NCI-H1417 treated with DMSO at 0.1 percent for 48 hours (cell line): ENCODE data around the gene ZBED2.

Experiments
- DNase-seq: peaks from one replicate; lab custom pipeline; 2025; lab: John Stamatoyannopoulos, UW

Gene ZBED2

DNA sequence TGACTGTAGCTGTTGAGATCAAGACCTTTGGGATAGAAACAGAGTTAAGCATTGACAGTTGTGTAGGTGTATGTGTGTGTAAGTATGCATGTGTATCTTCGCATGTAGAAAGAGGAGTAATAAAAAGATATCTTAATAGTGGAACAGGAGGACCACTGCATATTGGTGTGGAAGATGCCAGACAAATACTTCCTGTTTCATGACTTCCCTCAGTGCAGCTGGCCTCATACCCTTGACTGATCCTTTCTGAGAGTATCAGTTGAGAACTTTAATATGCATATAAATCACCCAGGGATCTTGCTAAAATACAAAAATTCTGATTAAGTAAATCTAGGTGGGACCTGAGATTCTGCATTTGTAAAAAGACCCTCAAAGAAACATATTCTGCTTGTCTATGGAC, 8.5 kb upstream of the ZBED2 start:
- no peak for DNase-seq

DNA sequence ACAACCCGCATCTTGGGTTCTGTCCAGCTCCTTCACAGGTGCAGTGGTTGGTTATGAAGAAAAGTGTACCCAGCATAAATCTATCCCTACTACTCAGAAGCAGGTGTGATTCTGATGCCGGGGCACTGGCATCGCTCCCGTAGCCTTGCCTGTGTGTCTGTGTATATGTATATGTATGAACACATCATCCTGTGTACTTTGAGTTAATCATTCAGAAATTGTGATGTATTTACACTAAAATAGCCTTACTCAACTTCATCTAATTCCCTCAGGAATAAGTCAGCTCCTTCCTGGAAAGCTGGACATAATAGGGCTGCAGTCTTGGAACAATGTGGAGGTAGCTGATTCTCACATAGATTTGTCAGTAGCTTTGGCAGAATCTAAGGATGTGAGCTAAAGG, 6.7 kb upstream of the ZBED2 start:
- no peak for DNase-seq

DNA sequence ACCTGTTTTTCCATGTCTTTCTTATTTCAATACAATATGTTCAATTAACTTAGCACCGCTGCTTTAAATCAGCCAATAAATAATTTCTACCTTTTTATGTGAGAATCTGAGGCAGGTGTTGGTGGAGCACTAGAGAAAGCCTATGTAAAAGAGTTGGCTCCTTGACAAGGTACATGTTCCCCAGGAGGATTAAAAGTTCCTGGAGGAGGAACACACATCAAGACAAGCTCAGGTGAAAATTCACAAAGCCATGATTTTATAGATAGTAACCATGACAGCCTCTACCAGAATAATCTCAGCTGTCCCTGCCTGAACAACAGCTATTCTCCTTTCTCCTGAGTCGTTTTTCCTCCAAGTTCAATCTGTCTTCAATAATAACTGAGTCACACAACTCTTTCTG, 3.4 kb upstream of the ZBED2 start:
- DNase-seq: no peak

DNA sequence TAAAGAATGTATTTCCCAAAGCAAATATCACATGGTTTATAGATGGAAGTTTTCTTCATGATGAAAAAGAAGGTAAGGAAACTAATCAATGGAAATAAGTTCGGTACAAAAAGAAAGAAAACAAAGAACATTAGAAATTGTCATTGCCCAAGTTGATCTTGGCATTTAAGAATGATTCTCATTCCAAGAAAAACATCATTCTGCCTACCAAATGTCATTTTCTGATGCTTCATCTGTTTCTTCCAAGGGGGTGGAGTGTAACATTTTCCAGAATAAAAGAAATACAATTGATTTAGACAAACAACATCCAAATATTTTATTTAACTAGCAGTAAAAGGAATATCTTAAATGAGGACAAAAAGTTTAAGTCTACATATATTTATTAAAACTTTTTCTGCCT, 3.0 kb upstream of the ZBED2 start:
- DNase-seq: no peak

DNA sequence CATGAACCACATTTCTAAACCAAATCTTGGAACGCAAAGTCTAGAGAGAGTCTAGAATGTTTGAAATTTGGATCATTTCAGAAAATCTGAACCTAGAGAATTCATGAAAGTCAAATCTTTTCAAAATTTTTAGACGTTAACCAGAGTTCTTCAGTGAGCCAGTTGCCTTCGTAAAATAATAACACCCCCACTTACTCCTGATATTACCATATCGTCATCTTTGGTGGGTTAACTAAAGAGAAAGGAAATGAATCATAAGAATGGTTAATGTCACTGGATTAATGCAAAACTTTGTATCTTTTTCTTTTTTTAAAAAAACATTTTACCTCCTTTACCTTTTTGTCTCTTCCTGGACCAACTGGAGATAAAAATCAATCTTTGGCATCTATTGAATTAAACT, 1.2 kb upstream of the ZBED2 start:
- DNase-seq: no peak

DNA sequence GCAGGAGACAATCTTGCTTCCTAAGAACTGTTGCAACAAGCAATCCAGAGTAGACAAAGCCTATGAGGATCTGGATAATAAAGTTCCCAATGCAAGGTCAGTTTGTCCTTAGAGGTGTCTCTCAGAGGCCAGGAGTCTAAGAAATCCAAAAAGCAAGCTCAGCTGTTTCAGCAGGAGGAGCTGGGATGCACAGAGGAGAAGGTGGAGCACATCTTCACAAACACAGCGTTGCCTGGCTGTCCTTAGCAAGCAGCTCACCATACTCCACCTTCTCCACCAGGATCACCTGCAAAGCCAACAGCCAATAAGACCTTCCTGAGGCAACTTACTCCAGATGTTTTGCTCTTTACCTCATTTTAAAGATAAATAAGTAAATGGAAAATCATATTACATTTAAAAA, 365 bp downstream of the ZBED2 start:
- no peak for DNase-seq

DNA sequence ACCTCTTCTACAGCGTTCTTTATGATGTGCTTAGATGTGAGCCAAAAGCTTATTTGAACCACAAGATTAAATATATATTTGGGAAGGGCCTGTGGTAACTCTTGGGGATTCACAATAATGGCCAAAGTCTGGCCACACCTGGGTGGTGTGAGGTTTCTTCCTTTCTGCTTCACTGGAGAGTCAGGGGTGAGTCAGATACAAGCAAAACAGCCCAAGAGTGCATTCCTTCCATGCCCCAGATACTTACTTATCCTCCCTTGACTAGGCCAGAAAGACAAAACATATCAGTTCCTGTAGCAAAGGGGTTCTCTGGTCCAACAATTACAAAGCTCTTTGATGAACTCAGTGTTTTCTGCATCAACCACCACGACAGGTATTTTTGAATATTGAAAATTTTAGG, 941 bp downstream of the ZBED2 start:
- no peak for DNase-seq

DNA sequence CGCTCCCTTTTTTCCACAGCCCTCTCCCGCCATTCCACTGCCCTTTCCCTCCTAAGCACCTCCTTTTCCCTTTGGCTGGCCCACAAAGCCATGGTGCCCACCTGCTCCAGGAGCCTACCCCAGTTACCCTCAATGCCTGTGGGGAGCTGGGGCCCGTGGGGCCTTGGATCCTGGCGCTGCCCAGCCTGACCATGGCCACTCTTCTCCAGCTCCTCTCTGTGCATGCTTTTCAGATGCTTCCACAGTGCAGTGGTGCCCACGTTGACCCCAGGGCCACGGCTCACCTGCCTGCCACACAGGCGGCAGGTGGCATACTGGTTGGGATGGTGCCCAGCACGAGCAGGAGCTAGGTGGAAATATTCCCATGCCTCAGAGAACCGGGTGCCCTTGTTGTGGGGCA, 1.5 kb downstream of the ZBED2 start:
- no peak for DNase-seq

DNA sequence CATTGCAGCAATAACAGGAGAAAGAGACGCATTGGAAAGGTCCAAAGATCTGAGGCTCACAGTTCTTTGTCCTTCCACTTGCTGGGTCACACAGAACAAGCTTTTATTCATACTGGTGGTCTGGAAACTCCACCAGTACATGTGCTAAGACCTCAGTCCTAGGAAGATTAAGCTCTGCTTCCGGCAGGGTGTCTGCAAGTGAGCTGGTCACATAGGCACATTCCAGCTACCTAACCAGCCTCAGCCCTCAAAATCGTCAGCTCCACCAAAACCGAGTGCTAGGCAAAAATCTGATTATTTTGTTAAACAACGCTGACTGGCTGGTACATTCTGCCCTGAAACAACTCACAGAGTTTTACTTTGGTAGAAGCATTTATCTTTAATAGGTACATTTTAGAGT, 2.2 kb downstream of the ZBED2 start:
- no peak for DNase-seq

DNA sequence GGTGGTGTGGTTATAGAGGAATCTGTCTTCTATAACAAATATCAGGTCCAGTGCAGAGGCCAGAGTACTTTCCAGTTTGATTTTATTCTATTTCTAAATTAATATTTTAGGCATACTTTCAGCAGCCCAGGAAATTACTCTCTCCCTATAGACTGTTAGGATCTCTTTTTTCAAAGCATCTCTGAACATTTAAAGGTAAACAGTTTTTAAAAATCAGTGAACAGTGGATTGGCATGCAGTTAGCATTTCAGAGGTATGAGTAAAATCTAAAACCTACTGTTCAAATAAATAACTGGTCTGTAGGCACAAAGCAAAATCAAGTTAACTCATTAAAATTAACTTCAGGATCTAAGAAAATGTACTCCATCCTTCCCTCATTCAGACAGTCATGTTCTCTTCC, 3.0 kb downstream of the ZBED2 start:
- DNase-seq: no peak

DNA sequence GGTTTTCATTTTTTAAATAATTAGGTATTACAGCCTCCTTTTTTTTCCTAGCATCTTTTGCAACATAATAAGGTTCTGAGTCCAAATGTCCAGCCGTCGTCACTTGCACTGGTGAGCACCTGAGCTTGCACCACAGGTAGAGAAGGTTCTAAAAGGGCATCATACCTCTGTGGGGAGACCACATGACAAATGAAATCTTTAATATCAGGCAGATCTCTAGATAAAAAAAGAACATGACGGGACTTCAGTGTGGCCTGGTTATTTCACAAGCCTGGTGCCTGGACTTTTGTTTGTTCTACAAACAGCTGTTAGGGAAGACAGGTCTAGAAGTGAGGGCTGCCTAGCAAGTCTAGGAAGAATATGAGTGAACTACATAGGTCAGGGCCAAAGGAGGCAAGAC, 3.6 kb downstream of the ZBED2 start:
- no peak for DNase-seq

DNA sequence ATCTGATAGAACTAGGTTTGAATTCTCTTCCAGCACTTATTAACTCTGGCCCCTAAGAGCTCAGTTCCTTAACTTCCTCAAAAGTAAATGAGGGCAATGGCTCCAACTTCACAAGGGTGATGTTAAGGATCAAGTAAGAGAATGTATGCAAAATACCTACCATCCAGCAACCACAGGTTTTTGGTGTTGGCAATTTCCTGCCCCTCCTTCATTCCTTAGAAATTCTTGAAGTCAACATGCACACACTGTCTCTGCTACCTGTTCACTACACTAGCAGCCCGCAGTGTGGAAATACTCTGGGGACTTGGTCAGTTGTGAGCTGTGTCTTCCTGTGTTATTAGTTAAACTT, 5.0 kb downstream of the ZBED2 start:
- DNase-seq: no peak

DNA sequence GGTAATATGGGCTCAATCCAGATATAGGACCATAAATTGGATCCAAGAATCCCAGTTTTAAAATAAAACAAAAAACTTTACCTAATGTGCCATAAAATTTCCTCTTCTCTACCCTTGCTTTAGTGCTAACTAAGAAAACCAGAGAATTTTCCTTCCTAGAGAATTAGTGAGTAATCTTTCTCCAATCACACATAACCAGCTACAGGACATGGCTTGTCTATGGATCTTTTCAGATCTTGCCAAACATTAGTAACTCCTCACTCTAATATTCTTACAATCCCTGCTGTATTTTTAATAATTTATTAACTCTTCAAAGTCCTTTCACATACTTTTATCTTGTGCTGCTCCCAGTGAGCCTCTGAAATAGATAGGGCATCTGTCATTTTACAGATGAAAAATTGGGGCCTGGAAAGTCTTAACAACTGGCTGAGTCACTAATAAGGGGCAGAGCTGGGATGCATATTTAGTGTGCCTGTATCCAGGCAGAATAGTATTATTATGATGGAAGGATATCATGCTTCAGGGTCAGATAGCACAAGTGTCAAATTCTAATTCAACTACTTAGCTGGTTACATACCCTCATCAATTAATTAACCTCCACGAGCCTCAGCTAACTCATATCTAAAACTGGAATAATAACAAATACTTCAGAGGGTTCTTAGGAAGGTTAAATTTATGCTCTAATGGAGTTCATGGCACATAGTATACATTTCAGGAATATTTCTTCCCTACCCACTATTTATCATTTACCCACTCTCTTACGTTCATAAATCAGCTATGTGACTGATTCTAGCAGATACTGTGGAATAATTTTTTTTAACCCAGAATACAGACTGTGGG, 5.6 kb downstream of the ZBED2 start:
- no peak for DNase-seq

DNA sequence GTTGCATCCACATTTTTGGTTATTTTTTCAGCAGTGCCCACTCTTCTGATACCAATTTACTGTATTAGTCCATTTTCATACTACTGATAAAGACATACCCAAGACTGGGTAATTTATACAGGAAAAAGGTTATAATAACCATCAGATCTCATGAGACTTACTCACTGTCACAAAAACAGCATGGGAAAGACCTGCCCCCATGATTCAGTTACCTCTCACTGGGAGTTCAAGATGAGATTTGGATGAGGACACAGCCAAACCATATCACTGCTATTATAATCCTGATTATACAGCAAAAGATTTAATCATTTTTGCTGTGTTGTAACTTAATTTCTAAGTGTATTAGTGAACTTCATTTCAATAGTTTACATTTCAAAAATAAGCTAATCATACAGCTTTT, 6.6 kb downstream of the ZBED2 start:
- no peak for DNase-seq

DNA sequence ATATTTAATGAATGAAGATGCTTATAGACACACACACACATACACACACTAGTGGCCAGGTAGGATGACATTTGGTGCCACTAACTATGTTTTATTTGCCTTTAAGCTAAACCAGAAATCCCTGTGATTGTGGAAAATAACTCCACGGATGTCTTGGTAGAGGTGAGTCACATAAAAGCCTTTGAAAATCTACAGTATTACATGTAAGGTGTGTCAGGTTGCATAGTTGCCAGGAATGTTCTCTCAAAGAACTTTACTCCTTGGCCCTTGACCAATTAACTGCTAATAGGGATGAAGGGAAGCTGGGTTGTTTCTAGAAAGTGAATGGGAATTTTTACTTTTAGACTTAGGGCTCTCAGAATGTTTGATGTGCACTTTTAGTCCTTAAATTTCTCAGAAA, 9.9 kb downstream of the ZBED2 start:
- no peak for DNase-seq

DNA sequence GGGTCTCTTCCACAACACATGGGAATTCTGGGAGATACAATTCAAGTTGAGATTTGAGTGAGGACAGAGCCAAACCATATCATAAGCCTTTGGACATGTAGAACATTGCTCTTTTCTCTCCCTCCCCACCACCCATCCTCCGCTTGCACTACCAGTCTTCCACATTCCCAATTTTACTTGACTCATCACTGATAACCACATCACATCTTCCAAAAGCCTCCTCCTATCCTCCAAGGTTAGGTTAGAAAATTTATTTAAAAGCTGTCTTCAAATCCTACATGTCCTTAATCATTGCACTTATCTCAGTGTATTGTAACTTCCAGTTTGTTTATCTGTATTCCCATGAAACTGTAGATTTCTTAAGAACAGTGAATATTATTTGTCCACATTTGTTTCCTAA, 10.4 kb downstream of the ZBED2 start:
- no peak for DNase-seq

DNA sequence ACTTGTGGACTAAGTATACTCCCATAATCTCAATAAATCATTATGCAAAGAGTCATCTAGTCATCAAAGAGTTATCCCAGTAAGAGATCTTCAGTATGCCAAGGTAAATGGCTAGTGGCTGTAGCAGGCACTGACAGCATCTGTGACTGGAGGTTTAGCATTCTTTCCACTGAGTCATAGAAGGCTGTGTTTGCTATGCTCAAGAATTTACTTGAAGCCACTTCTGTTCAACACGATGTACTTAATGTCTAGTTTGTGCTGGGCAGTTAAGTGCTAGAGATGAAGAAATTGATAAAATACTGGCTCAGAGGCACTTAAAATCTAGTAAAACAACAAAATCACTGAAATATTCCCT, 13.0 kb downstream of the ZBED2 start:
- DNase-seq: no peak

DNA sequence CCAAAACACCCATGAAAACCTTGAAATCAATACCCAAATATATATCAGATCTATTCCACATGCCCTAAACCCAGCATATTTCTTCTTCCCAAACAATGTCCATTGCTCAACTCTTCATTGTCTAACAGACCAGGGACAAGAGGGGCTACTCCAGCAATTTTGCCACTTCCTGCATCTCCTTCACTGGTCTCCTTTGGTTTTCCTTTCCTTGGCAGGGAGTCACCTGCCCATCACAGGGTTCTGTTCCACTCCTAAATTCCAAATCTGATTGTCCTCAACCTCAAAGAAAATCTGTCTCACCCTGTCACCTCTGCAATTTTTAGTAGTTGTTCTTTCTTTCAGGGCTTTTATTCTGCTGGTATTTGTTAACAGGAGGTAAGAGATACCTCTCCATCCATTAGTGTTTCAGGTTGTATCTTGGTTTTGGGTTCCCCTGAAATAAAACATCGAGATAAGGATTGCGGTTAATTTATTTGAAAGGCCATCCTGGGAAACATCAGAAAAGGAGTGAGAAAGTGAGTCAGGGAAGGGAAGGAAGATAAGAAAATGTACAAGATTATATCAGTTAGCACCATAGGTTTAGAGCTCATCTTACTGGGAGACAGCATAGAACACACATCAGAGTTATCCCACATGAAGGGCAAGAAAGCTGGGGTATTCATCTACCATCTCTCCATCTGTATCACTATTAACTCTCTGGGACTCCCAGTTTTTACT, 13.6 kb downstream of the ZBED2 start:
- no peak for DNase-seq

DNA sequence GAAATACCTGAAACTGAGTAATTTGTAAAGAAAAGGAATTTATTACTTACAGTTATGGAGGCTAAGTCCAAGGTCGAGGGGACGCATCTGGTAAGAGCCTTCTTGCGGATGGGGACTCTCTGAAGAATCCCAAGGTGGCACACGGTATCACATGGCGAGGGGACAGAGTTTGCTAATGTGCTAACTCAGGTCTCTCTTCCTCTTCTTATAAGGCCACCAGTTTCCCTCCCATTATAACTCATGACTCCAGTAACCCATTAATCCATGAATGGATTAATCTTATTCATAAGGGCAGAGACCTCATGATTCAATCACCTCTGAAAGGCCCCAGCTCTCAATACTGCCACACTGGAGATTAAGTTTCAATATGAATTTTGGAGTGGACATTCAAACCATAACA, 15.7 kb downstream of the ZBED2 start:
- no peak for DNase-seq

DNA sequence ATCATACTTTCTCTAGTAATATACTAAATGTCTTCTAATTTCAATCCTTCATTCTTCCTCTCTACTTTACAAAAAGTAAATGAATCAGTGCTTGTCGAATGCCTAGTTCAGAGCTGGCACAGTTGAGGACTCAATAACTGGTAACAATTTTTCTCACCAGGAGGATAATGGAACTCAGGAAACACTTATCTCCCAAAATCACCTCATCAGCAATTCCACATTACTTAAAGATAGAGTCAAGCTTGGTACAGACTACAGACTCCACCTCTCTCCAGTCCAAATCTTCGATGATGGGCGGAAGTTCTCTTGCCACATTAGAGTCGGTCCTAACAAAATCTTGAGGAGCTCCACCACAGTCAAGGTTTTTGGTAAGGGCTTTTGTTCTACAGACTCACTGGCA, 16.3 kb downstream of the ZBED2 start:
- DNase-seq: no peak

DNA sequence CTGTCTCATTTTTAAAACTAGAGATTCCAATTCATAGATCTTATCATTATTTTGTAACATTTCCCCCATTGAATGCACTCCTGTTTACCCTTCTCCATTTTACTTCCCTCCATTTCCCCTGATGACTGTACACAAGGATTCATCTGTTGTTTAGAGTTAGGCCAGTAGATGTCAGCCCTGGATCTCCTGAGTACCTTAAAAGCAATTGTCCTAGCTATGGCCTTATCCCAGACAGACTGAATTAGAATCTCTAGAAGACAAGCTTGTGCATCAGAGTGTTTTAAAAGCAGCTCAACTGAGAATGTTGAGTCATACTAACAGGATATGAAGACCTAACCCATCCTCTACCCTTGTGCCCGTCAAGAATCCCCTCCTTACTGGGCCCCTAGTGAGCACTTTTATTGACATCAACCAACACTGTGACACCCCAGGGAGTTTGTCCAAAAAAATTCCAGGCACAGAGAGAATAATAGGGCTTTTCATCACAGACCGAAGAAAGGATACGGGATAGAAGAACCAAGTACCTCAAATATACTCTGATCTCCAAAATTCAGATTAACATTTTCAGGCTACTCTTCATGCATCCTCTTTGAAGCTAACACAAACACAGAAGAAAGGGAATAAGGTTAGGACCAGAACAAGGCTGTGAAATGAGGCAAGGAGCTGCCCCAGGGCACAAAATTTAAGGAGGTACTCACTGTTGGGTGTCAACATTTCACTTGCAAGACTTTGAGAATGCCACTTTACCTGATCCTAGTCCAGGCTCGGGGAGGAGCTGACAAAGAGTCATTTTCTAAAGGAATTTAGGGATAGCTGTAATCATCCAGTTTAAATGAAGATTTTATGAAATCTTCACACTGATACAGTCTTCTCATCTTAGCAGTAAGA, 17.1 kb downstream of the ZBED2 start:
- DNase-seq: no peak

DNA sequence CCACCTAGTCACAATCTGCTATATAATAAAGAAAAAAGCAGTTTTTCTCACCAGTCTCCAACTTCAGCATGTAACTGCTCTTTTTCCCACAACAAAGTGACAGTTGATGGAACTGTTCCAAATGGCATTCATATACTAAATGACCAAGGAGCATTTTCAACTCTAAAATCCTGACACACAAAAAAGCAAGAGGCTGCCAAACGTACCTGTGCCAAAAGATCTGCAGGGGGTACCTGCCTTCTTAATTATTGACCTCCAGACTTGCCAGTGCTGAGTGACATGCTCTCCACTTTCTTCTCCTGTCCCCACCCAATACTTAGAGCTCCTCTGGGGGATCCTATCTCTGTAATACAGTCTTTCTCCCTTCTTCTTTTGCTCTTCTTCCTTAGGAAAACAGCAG, 18.0 kb downstream of the ZBED2 start:
- DNase-seq: no peak

DNA sequence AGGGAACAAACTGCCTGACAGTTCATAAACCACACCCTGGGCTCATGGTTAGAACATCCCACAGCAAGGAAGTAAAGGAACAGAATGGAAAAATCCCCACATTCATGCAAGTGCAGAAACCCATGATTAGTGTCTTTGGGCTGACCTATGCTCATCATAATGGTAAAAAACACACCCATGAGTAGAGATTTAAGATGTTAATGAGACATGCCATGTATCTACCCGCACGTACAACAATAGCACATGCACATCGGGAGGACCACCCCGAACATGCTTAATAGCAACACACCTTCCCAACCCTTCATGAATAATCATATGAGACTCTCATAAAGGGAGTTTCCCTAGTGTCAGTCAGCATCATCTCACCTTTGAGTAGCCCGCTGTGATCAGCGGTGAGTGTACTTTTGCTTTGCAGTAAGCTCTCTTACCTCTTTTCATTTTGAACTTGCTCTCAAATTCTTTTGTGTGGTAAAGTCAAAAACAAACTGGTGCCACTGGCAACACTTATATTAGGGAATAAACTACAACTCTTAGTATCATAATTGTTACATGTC, 23.2 kb downstream of the ZBED2 start:
- no peak for DNase-seq
